Subcutaneous abdominal adipose tissue (tissue), 5 donors: ENCODE data around the gene NFILZ.

Source experiments
- H3K27ac ChIP-seq: one replicate; pipeline ENCODE4 v1.7.0; 2013; ENCODE audit warnings: low read depth, mild to moderate bottlenecking, inconsistent platforms, low read length, moderate library complexity
- H3K27me3 ChIP-seq, 5 donors: one replicate each; pipeline ENCODE4 v1.7.0; 2013; ENCODE audit warnings: low read length in 5 of 5, inconsistent platforms in 1 of 5; ENCODE audit not compliant: control insufficient read depth in 5 of 5, insufficient read depth in 4 of 5
- H3K36me3 ChIP-seq, 5 donors: one replicate each; pipeline ENCODE4 v1.7.0; 2013; ENCODE audit warnings: low read length in 5 of 5; ENCODE audit not compliant: control insufficient read depth in 5 of 5, insufficient read depth in 5 of 5
- H3K4me1 ChIP-seq, 5 donors: one replicate each; pipeline ENCODE4 v1.7.0; 2013; ENCODE audit warnings: low read length in 5 of 5, mild to moderate bottlenecking in 3 of 5, moderate library complexity in 1 of 5; ENCODE audit not compliant: control insufficient read depth in 5 of 5, insufficient read depth in 5 of 5
- H3K4me3 ChIP-seq, 5 donors: one replicate each; pipeline ENCODE4 v1.7.0; 2013; ENCODE audit warnings: low read length in 5 of 5, low read depth in 1 of 5
- H3K9ac ChIP-seq, 5 donors: one replicate each; pipeline ENCODE4 v1.7.0; 2013; ENCODE audit warnings: low read length in 5 of 5, mild to moderate bottlenecking in 4 of 5, moderate library complexity in 3 of 5
- H3K9me3 ChIP-seq, 5 donors: one replicate each; pipeline ENCODE4 v1.7.0; 2013; ENCODE audit warnings: low read length in 5 of 5; ENCODE audit not compliant: control insufficient read depth in 5 of 5
- donor health status: healthy.
- donor health status: healthy.
- donor health status: healthy.
- donor health status: healthy.
- donor health status: healthy.

The NFILZ gene

GRCh38 chr19:8640402-8641004 lies 10.1 kb downstream of the NFILZ start:
- Histone ChIP-seq H3K4me1 (peaks cover 2 to 21% (median 9%) of the 10 kb centered on the region in 5 donors), H3K9ac (no peak overlapping the region), H3K9me3 (peaks cover 0 to 16% (median 10%) of the 10 kb centered on the region in 5 donors), H3K36me3 (no peaks in the 10 kb centered on the region), H3K27me3 (peaks cover 0 to 3% (median 0%) of the 10 kb centered on the region in 5 donors), H3K4me3 (no peak overlapping the region), H3K27ac (no peak overlapping the region)

- H3K27ac ChIP-seq = no peak overlapping the region
- no peak overlapping the region for H3K4me3 ChIP-seq
Observed at GRCh38 chr19:8641221-8641907, 10.9 kb downstream of the NFILZ start.

DNA sequence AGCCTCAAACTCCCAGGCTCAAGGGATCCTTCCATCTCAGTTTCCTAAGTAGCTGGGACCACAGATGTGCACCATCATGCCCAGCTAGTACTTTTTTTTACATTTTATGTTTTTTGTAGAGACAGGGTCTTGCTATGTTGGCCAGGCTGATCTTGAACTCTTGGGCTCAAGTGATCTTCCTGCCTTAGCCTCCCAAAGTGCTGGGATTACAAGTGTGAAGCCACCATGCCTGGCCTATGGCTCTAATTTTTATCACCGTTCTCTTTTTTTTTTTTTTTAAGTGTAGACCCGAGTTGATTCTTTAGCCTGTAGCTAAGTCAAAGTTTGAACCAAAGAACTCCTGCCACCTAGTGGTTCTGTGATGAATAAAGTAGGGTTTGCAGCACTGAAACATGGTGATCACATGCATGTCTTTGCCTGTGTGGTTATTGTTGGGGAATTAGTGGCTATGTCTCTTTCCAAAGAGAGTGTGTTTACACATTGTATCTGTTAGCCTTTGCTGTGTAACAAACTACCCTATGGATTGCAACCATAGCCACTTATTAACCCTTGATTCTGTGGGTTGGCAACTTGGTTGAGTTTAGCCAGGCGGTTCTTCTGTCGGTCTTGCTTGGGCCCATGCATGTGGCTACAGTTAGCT lies 11.6 kb downstream of the NFILZ start:
- H3K36me3 ChIP-seq = no peaks in the 10 kb centered on the region
- no peak overlapping the region for H3K9ac ChIP-seq
- peaks cover 0 to 9% (median 0%) of the 10 kb centered on the region in 5 donors for H3K27me3 ChIP-seq
- H3K9me3 ChIP-seq = peaks cover 0 to 16% (median 10%) of the 10 kb centered on the region in 5 donors
- peaks cover 2 to 21% (median 9%) of the 10 kb centered on the region in 5 donors for H3K4me1 ChIP-seq
- H3K27ac ChIP-seq = no peak overlapping the region
- H3K4me3 ChIP-seq = no peak overlapping the region

More at GRCh38 chr19:8641221-8641907, 10.9 kb downstream of the NFILZ start:
- H3K27me3 ChIP-seq = peaks cover 0 to 6% (median 0%) of the 10 kb centered on the region in 5 donors
- H3K9me3 ChIP-seq = peaks cover 0 to 16% (median 10%) of the 10 kb centered on the region in 5 donors
- no peak overlapping the region for H3K9ac ChIP-seq
- peaks cover 2 to 21% (median 9%) of the 10 kb centered on the region in 5 donors for H3K4me1 ChIP-seq
- no peaks in the 10 kb centered on the region for H3K36me3 ChIP-seq

GRCh38 chr19:8642561-8642960 lies 12.1 kb downstream of the NFILZ start:
- peaks cover 0 to 9% (median 0%) of the 10 kb centered on the region in 5 donors for H3K27me3 ChIP-seq
- no peak overlapping the region for H3K4me3 ChIP-seq
- peaks cover 0 to 16% (median 10%) of the 10 kb centered on the region in 5 donors for H3K9me3 ChIP-seq
- peaks cover 2 to 21% (median 9%) of the 10 kb centered on the region in 5 donors for H3K4me1 ChIP-seq
- no peak overlapping the region for H3K27ac ChIP-seq
- H3K9ac ChIP-seq = no peak overlapping the region
- no peaks in the 10 kb centered on the region for H3K36me3 ChIP-seq

GRCh38 chr19:8643860-8644653 lies 13.6 kb downstream of the NFILZ start:
- Histone ChIP-seq H3K9ac (no peak overlapping the region), H3K36me3 (no peaks in the 10 kb centered on the region), H3K9me3 (peaks cover 0 to 16% (median 10%) of the 10 kb centered on the region in 5 donors), H3K4me1 (peaks cover 2 to 18% (median 7%) of the 10 kb centered on the region in 5 donors), H3K27ac (no peak overlapping the region), H3K4me3 (no peak overlapping the region), H3K27me3 (peaks cover 0 to 9% (median 0%) of the 10 kb centered on the region in 5 donors)

- H3K27ac ChIP-seq = no peak overlapping the region
- no peaks in the 10 kb centered on the region for H3K36me3 ChIP-seq
Observed at GRCh38 chr19:8648240-8648639, 17.8 kb downstream of the NFILZ start.

DNA sequence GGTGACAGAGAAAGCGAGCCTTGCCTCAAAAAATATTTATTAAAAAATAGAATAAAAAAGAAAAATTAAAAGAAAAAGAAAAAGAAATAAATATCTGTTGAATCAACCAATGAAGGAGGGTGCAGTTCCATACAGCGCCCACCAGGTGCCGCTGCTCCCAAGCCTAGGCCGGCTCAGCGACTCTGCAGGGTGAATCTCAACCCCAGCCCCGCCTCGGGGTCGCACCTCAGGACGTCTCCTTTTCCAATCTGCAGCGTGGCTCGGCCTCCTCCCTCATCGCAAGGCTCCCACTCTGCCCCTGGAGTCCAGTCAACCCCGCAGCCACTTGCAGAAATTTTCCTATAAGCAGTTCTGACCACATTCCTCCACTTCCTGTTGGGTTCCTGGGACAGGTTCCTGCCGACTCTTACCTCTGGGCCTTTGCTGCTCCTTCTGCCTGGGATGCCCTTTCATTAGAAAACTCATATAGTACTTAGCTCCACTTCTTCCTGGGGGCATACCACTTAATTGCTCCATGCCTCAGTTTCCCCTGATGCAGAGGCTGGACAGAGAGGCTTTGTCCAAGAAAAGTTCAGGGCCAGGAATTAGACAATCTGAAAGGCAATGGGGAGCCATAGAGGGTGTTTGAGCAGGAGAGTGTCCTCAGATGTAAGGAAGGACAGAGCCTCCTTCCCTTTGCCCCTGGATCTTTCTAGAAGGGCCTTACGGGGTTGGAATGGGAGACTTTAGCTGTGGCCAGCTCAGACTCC lies 24.3 kb downstream of the NFILZ start:
- no peaks in the 10 kb centered on the region for H3K9me3 ChIP-seq
- peak overlapping the region in 4 of 5 donors; percentile 22 to 47 (median 38) for H3K4me3 ChIP-seq
- no peak overlapping the region for H3K9ac ChIP-seq
- H3K4me1 ChIP-seq = peaks cover 0 to 6% (median 4%) of the 10 kb centered on the region in 5 donors
- no peaks in the 10 kb centered on the region for H3K36me3 ChIP-seq
- peaks cover 3 to 26% (median 23%) of the 10 kb centered on the region in 5 donors for H3K27me3 ChIP-seq
- no peak overlapping the region for H3K27ac ChIP-seq

More at GRCh38 chr19:8648240-8648639, 17.8 kb downstream of the NFILZ start:
- Histone ChIP-seq H3K9ac (no peak overlapping the region), H3K27me3 (peaks cover 0 to 8% (median 0%) of the 10 kb centered on the region in 5 donors), H3K4me1 (peaks cover 0 to 3% (median 0%) of the 10 kb centered on the region in 5 donors), H3K4me3 (no peak overlapping the region), H3K9me3 (no peaks in the 10 kb centered on the region)

GRCh38 chr19:8655340-8655709 lies 24.9 kb downstream of the NFILZ start:
- Histone ChIP-seq H3K9ac (no peak overlapping the region), H3K36me3 (no peaks in the 10 kb centered on the region), H3K9me3 (no peaks in the 10 kb centered on the region), H3K4me3 (no peak overlapping the region), H3K27ac (no peak overlapping the region), H3K27me3 (peaks cover 3 to 29% (median 25%) of the 10 kb centered on the region in 5 donors), H3K4me1 (peaks cover 0 to 5% (median 4%) of the 10 kb centered on the region in 5 donors)

DNA sequence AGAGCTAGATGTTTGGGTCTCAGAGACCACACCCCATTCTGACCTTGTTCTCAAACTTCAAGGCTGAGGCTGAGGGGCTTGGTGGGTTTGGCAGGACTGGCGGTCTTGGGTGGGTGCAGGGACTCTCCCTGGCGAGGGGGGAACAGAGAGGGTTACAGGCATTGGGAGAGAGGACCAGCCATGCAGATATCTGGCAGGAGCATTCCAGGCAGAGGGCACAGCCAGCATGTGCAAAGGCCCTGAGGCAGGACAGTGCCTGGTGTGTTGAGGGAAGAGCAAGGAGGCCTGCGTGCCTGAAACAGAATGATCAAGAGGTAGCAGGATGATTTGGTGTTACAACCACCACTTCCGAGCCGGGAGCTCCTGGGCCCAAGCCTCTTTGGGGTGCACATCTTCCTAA lies 27.4 kb downstream of the NFILZ start:
- Histone ChIP-seq H3K9me3 (no peaks in the 10 kb centered on the region), H3K4me3 (no peak overlapping the region), H3K27ac (no peak overlapping the region), H3K4me1 (peaks cover 0 to 5% (median 4%) of the 10 kb centered on the region in 5 donors), H3K27me3 (peaks cover 3 to 29% (median 25%) of the 10 kb centered on the region in 5 donors), H3K9ac (no peak overlapping the region), H3K36me3 (no peaks in the 10 kb centered on the region)
